Umbilical cord (tissue), 2 donors: ENCODE measurements around the gene ENAH. TPM values are rescaled to one million over a fixed set of nuclear protein-coding genes. Genes with fewer than 3 reads are reported as not detected.
"Not testable (repeated sequence)": the region's sequence is repeated elsewhere in the genome, so short reads cannot be mapped to it uniquely, and the experiment has no call there.

Experiments
- DNase-seq: peaks from one replicate; pipeline ENCODE4 v3.0.0-alpha.2; 2015; ENCODE audit warnings: low spot score
- total RNA-seq: library from RNA; depleted of rRNA; stranded (reverse); fragments of >200 nt; gene quantifications from one replicate; pipeline ENCODE4 v1.2.3, GENCODE V29; 2014; ENCODE audit warnings: low replicate concordance; ENCODE audit not compliant: insufficient read depth

The ENAH gene
- total RNA-seq, 1 donor from 2014 or later: 279 TPM

DNA sequence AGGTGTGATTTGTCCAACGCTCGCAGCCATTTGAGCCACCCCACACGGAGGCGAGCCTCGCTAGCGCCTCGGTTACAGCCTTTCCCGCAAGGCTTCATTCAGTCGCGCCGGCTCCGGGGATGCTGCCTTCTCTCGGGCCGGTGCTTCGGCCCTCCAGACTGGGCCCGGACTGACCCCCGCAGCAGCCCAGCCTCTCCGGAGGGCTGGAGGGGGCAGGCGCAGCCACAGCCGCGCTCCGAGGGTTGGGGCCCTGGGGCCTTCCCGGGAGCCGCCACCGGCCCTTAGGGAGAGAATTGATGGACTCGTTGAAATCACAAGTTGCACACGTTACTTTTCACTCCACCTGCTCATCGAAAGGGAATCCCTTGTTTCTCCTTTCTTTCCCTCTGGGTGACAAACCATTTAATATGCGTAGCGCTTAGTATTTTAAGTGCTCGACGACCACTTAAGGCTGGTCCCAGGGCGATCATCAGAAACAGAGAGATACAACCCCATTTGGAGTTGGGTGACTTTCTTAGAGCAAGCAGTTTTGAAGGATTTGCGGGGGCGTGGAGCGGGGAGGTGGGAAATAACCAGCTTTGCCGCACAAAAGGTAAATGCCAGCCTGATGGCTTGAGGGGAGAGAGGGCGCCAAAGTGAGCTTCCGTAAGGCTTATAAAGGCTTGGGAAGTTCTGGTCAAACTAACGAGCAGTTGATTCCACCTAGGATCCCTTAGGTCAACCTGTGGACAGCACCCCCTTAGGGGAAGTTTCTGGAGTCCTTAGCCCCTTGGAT, 24.6 kb upstream of the ENAH start:
- DNase-seq: no peak

- no peak for DNase-seq
Observed at GRCh38 chr1:225674381-225674780, 21.5 kb upstream of the ENAH start.

DNA sequence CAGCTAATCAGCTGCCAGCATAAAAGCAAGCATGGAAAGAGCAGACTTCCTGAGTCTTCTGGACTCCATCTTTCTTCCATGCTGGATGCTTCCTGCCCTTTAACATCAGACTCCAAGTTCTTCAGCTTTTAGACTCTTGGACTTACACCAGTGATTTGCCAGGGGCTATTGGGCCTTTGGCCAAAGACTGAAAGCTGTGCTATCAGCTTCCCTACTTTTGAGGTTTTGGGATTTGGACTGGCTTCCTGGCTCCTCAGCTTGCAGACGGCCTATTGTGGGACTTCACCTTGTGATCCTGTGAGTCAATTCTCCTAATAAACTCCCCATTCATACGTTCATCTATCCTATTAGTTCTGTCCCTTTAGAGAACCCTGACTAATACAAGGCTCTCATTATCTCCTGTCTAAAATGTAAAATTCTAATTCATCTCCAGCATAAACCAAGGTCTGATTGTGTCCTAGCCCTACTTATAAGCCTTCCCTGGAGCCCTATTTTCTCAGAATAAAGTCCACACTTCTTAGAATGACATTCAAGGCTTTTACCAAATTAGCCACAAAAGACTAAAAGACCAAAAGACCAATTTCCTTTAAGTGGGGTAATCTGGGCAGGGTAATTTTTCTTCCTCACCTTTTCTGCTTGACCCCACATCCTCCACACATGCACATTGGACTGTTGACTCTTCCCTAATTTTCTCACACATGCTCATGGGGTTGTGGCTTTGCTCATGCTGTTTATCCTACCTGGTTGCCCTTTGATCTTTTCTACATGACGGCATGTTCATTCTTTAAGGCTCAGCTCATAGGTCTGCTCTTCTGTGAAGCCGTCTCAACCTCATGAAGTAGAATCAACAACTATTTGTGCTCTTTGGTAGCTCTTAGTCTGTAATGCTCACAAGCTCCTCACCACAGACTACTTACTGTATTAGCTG, 18.1 kb upstream of the ENAH start:
- DNase-seq: no peak

- no peak for DNase-seq
Observed at GRCh38 chr1:225670356-225670755, 17.4 kb upstream of the ENAH start.

GRCh38 chr1:225668222-225668621, 15.3 kb upstream of the ENAH start:
- DNase-seq: no peak

GRCh38 chr1:225667362-225667761, 14.4 kb upstream of the ENAH start:
- DNase-seq: no peak

- no peak for DNase-seq
Observed at GRCh38 chr1:225666495-225666894, 13.6 kb upstream of the ENAH start.

GRCh38 chr1:225664762-225665161, 11.8 kb upstream of the ENAH start:
- DNase-seq: no peak

GRCh38 chr1:225662155-225662554, 9.2 kb upstream of the ENAH start:
- DNase-seq: peak; percentile 72

- no peak for DNase-seq
Observed at GRCh38 chr1:225660544-225660946, 7.6 kb upstream of the ENAH start.

- peak; percentile 81 for DNase-seq
Observed at GRCh38 chr1:225658041-225658440, 5.1 kb upstream of the ENAH start.

GRCh38 chr1:225657462-225657989, 4.6 kb upstream of the ENAH start:
- DNase-seq: peak; percentile 85

- not testable (repeated sequence) for DNase-seq
Observed at GRCh38 chr1:225656259-225656655, 3.3 kb upstream of the ENAH start.

- peak; percentile 97 for DNase-seq
Observed at GRCh38 chr1:225655509-225656258, 2.8 kb upstream of the ENAH start.

DNA sequence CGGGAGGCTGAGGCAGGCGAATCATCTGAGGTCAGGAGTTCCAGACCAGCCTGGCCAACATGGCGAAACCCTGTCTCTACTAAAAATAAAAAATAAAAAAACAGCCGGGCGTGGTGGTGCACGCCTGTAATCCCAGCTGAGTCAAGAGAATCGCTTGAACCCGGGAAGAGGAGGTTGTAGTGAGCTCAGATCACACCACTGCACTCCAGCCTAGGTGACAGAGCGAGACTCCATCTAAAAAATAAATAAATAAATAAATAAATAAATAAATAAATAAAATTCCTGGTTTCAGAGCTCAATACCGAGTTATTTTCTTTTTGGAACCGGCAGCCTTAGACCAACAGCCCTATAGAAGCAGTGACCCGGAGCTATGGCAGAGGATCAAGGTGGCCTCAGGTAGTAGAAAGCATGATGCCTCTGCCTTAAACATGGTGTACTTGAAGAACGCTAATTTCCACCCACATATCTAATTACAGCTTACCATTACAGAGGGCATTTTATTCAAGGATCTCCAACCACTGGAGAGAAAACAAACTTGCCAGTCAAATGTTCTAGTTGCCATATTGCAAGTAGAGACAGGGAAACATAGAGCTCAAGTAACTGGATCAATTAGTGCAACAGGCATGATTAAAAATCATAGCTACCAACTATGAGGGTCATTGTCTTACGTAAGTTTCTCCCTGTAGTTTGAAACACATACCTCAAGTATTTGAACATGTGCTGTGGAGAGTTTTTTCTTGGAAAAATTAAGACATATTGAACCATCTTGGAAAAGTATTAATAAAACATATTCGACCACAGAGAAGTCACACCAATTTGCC, 2.0 kb upstream of the ENAH start:
- DNase-seq: no peak

- no peak for DNase-seq
Observed at GRCh38 chr1:225654277-225654597, 1.3 kb upstream of the ENAH start.

- peak; percentile 73 for DNase-seq
Observed at GRCh38 chr1:225653463-225654276, 747 bp upstream of the ENAH start.

GRCh38 chr1:225651872-225652728, 823 bp downstream of the ENAH start:
- peak; percentile 46 for DNase-seq

GRCh38 chr1:225651376-225651871, 1.5 kb downstream of the ENAH start:
- peak; percentile 50 for DNase-seq
